NCI-H526 treated with DMSO at 0.1 percent for 48 hours (cell line): ENCODE measurements around the gene SH3D19.
"Not testable (repeated sequence)": the region's sequence is repeated elsewhere in the genome, so short reads cannot be mapped to it uniquely, and the experiment has no call there.

ENCODE experiments used
- DNase-seq: peaks from one replicate; lab custom pipeline; 2025; lab: John Stamatoyannopoulos, UW

SH3D19 gene

DNA sequence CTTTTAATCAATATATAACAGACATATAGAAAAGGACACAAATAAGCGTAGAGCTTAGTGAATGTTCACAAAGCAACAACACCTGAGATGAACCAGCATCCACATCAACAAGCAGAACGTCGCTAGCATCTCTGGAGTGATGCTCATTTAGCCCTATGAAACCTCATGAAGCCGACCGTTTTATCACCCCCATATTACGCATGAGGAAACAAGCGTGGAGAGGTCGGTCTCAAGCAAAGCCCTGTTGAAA, 226.5 kb downstream of the SH3D19 start:
- DNase-seq, result no peak

DNA sequence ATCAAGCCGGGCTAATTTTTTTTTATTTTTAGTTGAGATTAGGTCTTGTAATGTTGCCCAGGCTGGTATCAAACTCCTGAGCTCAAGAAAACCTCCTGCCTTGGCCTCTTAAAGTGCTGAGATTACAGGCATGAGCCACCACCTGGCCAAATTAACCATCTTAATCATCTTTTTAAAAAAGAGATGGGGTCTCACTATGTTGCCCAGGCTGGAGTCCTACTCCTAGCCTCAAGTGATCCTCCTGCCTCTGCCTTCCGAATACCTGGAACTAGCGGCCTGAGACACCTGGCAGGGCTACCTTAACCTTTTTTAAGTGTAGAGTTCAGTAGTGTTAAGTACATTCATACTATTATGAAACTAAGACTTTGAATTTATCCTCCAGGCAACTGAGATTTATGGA, 227.6 kb downstream of the SH3D19 start:
- no peak for DNase-seq

DNA sequence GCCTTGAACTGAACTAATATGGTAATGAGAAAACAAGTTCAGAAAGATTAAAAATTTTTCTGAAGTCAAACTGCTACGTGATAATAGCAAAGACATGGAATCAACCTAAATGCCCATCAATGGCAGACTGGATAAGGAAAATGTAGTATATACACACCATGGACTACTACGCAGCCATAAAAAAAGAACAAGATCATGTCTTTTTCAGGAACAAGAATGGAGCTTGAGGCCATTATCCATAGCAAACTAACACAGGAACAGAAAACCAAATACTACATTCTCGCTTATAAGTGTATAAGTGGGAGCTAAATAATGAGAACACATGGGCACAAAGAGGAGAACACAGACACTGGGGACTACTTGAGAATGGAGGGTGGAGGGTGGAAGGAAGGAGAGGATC, 230.3 kb downstream of the SH3D19 start:
- DNase-seq, result no peak

DNA sequence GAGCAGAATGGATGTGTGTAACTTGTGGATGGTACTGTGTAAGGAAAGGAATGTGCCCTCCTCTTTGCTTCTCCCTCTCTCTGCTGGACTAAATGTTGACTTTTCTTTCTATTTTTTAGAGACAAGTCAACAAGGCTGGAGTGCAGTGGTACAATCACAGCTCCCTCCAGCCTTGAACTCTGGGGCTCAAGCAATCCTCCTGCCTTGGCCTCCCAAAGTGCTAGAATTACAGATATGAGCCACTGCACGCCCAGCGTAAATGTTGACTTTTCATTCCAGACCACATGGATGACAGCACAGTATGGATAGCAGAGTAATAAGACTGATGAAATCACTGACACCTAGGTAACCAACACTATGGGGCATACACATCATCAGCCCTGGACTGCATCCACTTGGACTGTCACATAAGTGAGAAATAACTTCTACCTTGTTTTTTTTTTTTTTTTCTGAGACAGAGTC, 231.1 kb downstream of the SH3D19 start:
- DNase-seq, result no peak

DNA sequence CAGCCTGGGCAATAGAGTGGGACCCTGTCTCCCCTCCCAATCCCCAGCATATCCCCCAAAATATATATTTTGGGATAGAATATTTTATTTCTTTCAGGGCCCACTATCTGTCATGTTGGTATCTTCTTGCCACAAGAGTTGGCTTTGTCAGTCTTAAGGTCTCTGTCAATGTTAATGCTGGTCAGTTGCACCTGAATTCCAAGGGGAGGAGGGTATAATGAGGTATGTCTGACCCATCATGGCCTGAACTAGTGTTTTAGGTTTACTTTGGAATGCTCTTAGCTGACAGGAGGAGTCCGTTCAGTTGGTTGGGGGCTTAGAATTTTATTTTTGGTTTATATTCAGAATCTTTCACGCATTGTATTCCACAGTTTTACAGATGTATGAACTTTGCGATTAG, 232.2 kb downstream of the SH3D19 start:
- no peak for DNase-seq

DNA sequence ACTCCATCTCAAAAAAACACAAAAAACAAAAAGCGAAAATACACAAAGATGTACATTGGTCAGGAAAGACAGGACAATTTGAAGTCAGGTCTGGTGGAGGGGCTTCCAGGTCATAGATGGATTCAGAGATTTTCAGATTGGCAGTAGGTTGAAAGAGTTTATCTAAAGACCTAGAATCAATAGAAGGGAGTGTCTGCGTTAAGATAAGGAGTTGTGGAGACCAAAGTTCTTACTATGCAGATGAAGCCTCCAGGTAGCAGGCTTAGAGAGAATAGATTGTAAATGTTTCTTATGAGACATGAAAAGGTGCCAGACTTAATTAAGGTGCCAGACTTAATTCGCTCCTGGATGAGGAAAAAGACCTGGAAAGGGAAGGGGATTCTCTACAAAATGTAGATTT, 232.9 kb downstream of the SH3D19 start:
- DNase-seq, result no peak

DNA sequence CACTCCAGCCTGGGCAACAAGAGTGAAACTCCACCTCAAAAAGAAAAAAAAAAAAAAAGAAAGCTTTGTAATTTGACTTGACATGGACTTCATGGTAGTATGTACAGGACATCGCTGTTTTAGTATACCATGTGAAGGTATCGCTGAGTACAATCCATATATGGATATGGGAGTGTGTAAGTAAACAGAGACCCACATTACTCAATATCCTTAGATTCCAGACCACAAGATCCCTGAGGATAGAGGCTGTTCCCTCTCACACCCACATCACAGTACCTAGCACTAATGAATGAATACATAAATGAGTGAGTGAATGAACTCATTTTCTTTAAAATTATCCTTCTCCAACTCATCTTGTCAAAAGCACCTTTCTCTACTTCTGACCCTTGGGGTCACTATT, 234.4 kb downstream of the SH3D19 start:
- DNase-seq, result no peak

DNA sequence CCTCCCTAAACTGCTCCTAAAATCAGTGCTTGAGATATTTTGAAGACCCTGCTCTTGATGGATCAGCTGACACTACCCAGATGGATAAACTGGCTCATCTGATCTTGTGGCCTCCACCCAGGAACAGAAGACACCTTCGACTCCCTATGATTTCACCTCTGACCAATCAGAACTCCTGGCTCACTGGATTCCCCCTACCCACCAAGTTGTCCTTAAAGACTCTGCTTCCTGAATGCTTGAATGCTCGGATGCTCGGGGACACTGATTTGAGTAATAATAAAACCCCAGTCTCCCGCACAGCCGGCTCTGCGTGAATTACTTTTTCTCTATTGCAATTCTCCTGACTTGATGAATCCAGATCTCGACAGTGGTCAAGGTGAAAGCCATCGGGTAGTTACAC, 237.9 kb downstream of the SH3D19 start:
- DNase-seq, result no peak

DNA sequence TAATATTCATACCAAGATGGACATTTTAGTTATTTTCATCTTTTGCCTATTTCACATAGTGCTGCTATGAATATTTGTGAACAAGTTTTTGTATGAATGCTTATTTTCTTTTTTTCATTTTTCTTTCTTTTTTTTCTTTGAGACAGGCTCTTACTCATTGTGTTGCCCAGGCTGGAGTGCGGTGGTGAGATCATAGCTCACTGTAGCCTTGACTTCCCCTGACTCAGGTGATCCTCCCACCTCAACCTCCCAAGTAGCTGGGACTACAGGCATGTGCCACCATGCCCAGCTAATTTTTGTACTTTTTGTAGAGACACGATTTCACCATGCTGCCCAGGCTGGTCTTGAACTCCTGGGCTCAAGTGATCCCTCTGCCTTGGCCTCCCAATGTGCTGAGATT, 247.4 kb downstream of the SH3D19 start:
- DNase-seq, result not testable (repeated sequence)

DNA sequence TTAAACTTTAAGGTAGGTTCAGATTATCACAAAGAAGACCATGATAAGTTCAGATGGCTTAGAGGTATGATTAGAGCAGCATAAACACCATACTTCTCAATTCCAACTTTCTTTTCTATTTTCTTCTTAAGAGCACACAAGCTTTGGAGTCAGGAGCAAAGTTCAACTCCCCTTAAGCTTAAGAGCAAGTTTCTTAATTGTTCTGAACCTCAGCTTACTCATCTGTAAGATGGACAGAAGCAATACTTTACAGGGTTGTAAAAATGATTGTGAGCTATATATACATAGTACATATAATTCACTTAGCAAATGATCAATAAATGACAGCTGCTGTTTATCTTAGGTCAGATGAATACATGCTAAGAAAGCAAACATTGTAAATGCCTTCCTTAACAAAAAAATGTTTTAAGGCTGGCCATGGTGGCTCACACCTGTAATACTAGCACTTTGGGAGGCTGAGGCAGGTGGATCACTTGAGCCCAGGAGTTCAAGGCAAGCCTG, 250.9 kb downstream of the SH3D19 start:
- no peak for DNase-seq
